ACC112 (cell line): ENCODE data around the gene PAK6.

Experiments
- H2AFZ ChIP-seq: fragments of 200-600 bp; sonication (generic); one replicate; pipeline ENCODE4 v1.6.0; 2017; ENCODE audit warnings: antibody characterized with exemption, low read length; ENCODE audit not compliant: unreplicated experiment
- H3K27ac ChIP-seq: fragments of 200-600 bp; sonication (generic); 2 replicates; pipeline ENCODE4 v1.5.1; 2014; ENCODE audit warnings: low read depth, mild to moderate bottlenecking, antibody characterized with exemption, low read length, moderate library complexity
- H3K27me3 ChIP-seq: fragments of 200-600 bp; sonication (generic); 2 replicates; pipeline ENCODE4 v1.6.1; 2014; ENCODE audit warnings: mild to moderate bottlenecking, antibody characterized with exemption, low read length, moderate library complexity, mixed read lengths; ENCODE audit not compliant: insufficient read depth
- H3K36me3 ChIP-seq: fragments of 200-600 bp; sonication (generic); 2 replicates; pipeline ENCODE4 v1.6.1; 2016; ENCODE audit warnings: mild to moderate bottlenecking, antibody characterized with exemption, low read length, moderate library complexity, mixed read lengths; ENCODE audit not compliant: insufficient read depth
- H3K4me1 ChIP-seq: fragments of 200-600 bp; sonication (generic); one replicate; pipeline ENCODE4 v1.6.1; 2016; ENCODE audit warnings: low read length, mixed read lengths; ENCODE audit not compliant: insufficient read depth, unreplicated experiment, control insufficient read depth
- H3K4me3 ChIP-seq: fragments of 200-600 bp; sonication (generic); 2 replicates; pipeline ENCODE4 v1.5.1; 2014; ENCODE audit warnings: mild to moderate bottlenecking, low read depth, low read length
- H3K79me2 ChIP-seq: fragments of 200-600 bp; sonication (generic); one replicate; pipeline ENCODE4 v1.6.0; 2016; ENCODE audit warnings: low read length; ENCODE audit not compliant: control insufficient read depth, unreplicated experiment, insufficient read depth

Gene PAK6

GRCh38 chr15:40279437-40280141 lies 40.7 kb downstream of the PAK6 start:
- H3K36me3 ChIP-seq, result no peaks in the 10 kb centered on the region
- H3K4me1 ChIP-seq, result peaks cover 6% of the 10 kb centered on the region
- no peak overlapping the region for H3K4me3 ChIP-seq
- H3K27me3 ChIP-seq, result peaks cover 50% of the 10 kb centered on the region
- H2AFZ ChIP-seq, result no peak overlapping the region
- no peak overlapping the region for H3K27ac ChIP-seq
- H3K79me2 ChIP-seq, result no peaks in the 10 kb centered on the region

GRCh38 chr15:40280260-40281056 lies 41.6 kb downstream of the PAK6 start:
- Histone ChIP-seq H2AFZ (no peak overlapping the region), H3K36me3 (no peaks in the 10 kb centered on the region), H3K27me3 (peaks cover 50% of the 10 kb centered on the region), H3K27ac (no peak overlapping the region), H3K79me2 (no peaks in the 10 kb centered on the region), H3K4me3 (no peak overlapping the region), H3K4me1 (peaks cover 13% of the 10 kb centered on the region)

- no peak overlapping the region for H3K27ac ChIP-seq
- no peak overlapping the region for H2AFZ ChIP-seq
- no peak overlapping the region for H3K4me3 ChIP-seq
These were observed 42.4 kb downstream of the PAK6 start for GRCh38 chr15:40281057-40281800.

GRCh38 chr15:40281801-40282146 lies 42.9 kb downstream of the PAK6 start:
- peaks cover 26% of the 10 kb centered on the region for H3K4me1 ChIP-seq
- no peak overlapping the region for H2AFZ ChIP-seq
- peaks cover 50% of the 10 kb centered on the region for H3K27me3 ChIP-seq
- no peaks in the 10 kb centered on the region for H3K36me3 ChIP-seq
- peak overlapping the region; percentile 70 for H3K4me3 ChIP-seq
- H3K27ac ChIP-seq, result no peak overlapping the region
- H3K79me2 ChIP-seq, result no peaks in the 10 kb centered on the region

More at GRCh38 chr15:40281057-40281800, 42.4 kb downstream of the PAK6 start:
- H3K4me1 ChIP-seq, result peaks cover 21% of the 10 kb centered on the region
- H3K36me3 ChIP-seq, result no peaks in the 10 kb centered on the region
- peaks cover 50% of the 10 kb centered on the region for H3K27me3 ChIP-seq
- H3K79me2 ChIP-seq, result no peaks in the 10 kb centered on the region

- Histone ChIP-seq H2AFZ (peak overlapping the region; percentile 56), H3K27me3 (peaks cover 50% of the 10 kb centered on the region)
These were observed 43.4 kb downstream of the PAK6 start for GRCh38 chr15:40282147-40282868.

GRCh38 chr15:40282869-40283614 lies 44.2 kb downstream of the PAK6 start, which contains the start of gene ANKRD63:
Gene ANKRD63 (minus strand): TSS chr15:40283064. CDS start chr15:40282586, 478 bp downstream.
- no peak within 1 kb of the TSS for H3K27ac ChIP-seq
- H2AFZ ChIP-seq, result peak within 1 kb of the TSS; percentile 56
- H3K79me2 ChIP-seq, result no peaks in the 10 kb centered on the region
- H3K4me3 ChIP-seq, result peak within 1 kb of the TSS; percentile 70
- H3K27me3 ChIP-seq, result peaks cover 50% of the 10 kb centered on the region
- H3K4me1 ChIP-seq, result peaks cover 30% of the 10 kb centered on the region
- no peaks in the 10 kb centered on the region for H3K36me3 ChIP-seq

More at GRCh38 chr15:40282147-40282868, 43.4 kb downstream of the PAK6 start:
- no peak overlapping the region for H3K27ac ChIP-seq
- H3K79me2 ChIP-seq, result no peaks in the 10 kb centered on the region
- H3K4me3 ChIP-seq, result peak overlapping the region; percentile 70
- peaks cover 28% of the 10 kb centered on the region for H3K4me1 ChIP-seq
- H3K36me3 ChIP-seq, result no peaks in the 10 kb centered on the region

- H3K27ac ChIP-seq, result no peak overlapping the region
- H3K27me3 ChIP-seq, result peaks cover 45% of the 10 kb centered on the region
- H2AFZ ChIP-seq, result no peak overlapping the region
- H3K4me3 ChIP-seq, result no peak overlapping the region
- no peaks in the 10 kb centered on the region for H3K79me2 ChIP-seq
- peaks cover 33% of the 10 kb centered on the region for H3K4me1 ChIP-seq
- no peaks in the 10 kb centered on the region for H3K36me3 ChIP-seq
These were observed 44.9 kb downstream of the PAK6 start for GRCh38 chr15:40283615-40284300.

GRCh38 chr15:40285151-40285550 lies 46.3 kb downstream of the PAK6 start:
- no peaks in the 10 kb centered on the region for H3K36me3 ChIP-seq
- H3K27ac ChIP-seq, result no peak overlapping the region
- H2AFZ ChIP-seq, result no peak overlapping the region
- H3K4me1 ChIP-seq, result peaks cover 33% of the 10 kb centered on the region
- no peaks in the 10 kb centered on the region for H3K79me2 ChIP-seq
- peaks cover 37% of the 10 kb centered on the region for H3K27me3 ChIP-seq
- no peak overlapping the region for H3K4me3 ChIP-seq

GRCh38 chr15:40285554-40286011 lies 46.7 kb downstream of the PAK6 start:
- no peak overlapping the region for H3K4me3 ChIP-seq
- H3K27ac ChIP-seq, result no peak overlapping the region
- no peak overlapping the region for H2AFZ ChIP-seq
- H3K4me1 ChIP-seq, result peaks cover 33% of the 10 kb centered on the region
- H3K27me3 ChIP-seq, result peaks cover 32% of the 10 kb centered on the region
- H3K79me2 ChIP-seq, result no peaks in the 10 kb centered on the region
- H3K36me3 ChIP-seq, result no peaks in the 10 kb centered on the region
